Lower lobe of right lung (tissue), 2 donors: Measurements from ENCODE around the gene FNIP2. TPM values are rescaled to one million over a fixed set of nuclear protein-coding genes. Genes with fewer than 3 reads are reported as not detected.
"Not testable (repeated sequence)": the region's sequence is repeated elsewhere in the genome, so short reads cannot be mapped to it uniquely, and the experiment has no call there.

ENCODE experiments used
- ATAC-seq, 2 donors: fragments of 200-7000 bp; cut with Tn5 transposase; one replicate each; pipeline ENCODE4 v1.9.1; 2020 to 2022; ENCODE audit warnings: mild to moderate bottlenecking in 2 of 2, moderate library complexity in 2 of 2
- DNase-seq: peaks from one replicate; pipeline ENCODE4 v3.0.0-alpha.2; 2020
- H3K27ac ChIP-seq: fragments of 200-600 bp; one replicate; pipeline ENCODE4 v1.8.0; 2022
- H3K27me3 ChIP-seq: fragments of 200-600 bp; one replicate; pipeline ENCODE4 v1.8.0; 2022; ENCODE audit warnings: low read depth
- H3K36me3 ChIP-seq: fragments of 200-600 bp; one replicate; pipeline ENCODE4 v1.8.0; 2022; ENCODE audit warnings: mild to moderate bottlenecking
- H3K4me1 ChIP-seq: fragments of 200-600 bp; one replicate; pipeline ENCODE4 v1.8.0; 2022
- H3K4me3 ChIP-seq: fragments of 200-600 bp; one replicate; pipeline ENCODE4 v1.8.0; 2022; ENCODE audit warnings: mild to moderate bottlenecking
- H3K9me3 ChIP-seq: fragments of 200-600 bp; one replicate; pipeline ENCODE4 v1.8.0; 2022
- intact Hi-C: fragments of 100-400 bp; cut with DNase I; formaldehyde crosslinking; loops from one replicate; pipeline ENCODE4 v1.11.0; 2022
- total RNA-seq: library from RNA; stranded (reverse); fragmentation: NEBNext Ultra II Directional; extraction: Animal tissue kit (Norgen Biotek cat#: 25700); gene quantifications from one replicate; pipeline ENCODE4 v1.2.1, GENCODE V29; 2021
- TF ChIP-seq, protein P1 (sequence below): fragments of 200-600 bp; IDR thresholded peaks from one replicate; pipeline ENCODE4 v1.8.0; 2022; ENCODE audit warnings: antibody characterized with exemption, mild to moderate bottlenecking
- donor health status: DM: no; HTN: yes; CAD: no; lungs with severe emphysema.

The FNIP2 gene
- total RNA-seq, 1 donor from 2014 or later: 90.7 TPM

DNA sequence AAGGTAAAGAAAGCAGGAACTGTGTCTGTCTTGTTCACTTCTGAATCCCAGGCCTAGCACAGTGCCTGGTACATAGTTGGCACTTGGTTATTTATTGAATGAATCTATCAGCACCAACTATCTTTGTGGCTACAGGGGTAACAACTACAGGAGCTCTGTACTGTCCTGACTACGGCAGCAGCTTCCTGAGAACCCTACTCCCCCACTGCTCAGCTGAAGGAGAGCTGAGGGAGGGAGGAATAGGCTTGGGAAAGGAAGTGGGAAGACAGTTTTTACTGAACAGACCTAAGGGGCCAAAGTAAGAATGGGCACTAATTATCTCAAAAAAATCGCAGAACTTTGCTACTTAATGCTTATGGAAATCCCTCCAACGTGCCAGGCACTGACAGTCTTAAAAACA is 178.0 kb downstream of the FNIP2 start:
- no peaks in the 10 kb centered on the region for H3K36me3 ChIP-seq
- H3K27me3 ChIP-seq: no peaks in the 10 kb centered on the region
- H3K27ac ChIP-seq: no peak overlapping the region
- no peak overlapping the region for H3K4me3 ChIP-seq
- intact Hi-C loops: no loop called here
- ATAC-seq: no peak
- TF ChIP-seq, protein P1, sequence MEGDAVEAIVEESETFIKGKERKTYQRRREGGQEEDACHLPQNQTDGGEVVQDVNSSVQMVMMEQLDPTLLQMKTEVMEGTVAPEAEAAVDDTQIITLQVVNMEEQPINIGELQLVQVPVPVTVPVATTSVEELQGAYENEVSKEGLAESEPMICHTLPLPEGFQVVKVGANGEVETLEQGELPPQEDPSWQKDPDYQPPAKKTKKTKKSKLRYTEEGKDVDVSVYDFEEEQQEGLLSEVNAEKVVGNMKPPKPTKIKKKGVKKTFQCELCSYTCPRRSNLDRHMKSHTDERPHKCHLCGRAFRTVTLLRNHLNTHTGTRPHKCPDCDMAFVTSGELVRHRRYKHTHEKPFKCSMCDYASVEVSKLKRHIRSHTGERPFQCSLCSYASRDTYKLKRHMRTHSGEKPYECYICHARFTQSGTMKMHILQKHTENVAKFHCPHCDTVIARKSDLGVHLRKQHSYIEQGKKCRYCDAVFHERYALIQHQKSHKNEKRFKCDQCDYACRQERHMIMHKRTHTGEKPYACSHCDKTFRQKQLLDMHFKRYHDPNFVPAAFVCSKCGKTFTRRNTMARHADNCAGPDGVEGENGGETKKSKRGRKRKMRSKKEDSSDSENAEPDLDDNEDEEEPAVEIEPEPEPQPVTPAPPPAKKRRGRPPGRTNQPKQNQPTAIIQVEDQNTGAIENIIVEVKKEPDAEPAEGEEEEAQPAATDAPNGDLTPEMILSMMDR: no peak
- peaks cover 3% of the 10 kb centered on the region for H3K9me3 ChIP-seq
- no peaks in the 10 kb centered on the region for H3K4me1 ChIP-seq
- no peak for DNase-seq

DNA sequence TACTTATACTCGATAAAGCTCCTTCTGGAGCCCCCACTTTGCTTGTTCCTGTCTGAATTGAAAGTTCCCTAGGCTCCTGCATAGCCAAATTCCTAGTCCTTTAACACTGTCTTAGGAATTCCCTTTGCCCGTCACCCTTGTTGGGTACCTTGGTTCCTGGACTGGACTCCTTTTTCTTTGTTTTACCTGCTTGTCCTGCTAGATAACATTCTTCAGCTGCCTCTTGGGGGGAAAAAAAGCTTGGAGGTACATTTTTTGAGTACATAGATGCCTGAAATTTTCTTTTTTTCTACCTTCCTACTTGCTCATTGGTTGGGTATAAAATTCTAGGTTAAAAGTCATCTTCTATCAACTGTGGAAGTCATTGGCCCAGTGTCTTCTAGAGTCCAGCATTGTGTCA is 179.2 kb downstream of the FNIP2 start:
- Histone ChIP-seq H3K9me3 (peaks cover 15% of the 10 kb centered on the region), H3K4me1 (no peaks in the 10 kb centered on the region), H3K27ac (no peak overlapping the region), H3K27me3 (no peaks in the 10 kb centered on the region), H3K4me3 (no peak overlapping the region), H3K36me3 (no peaks in the 10 kb centered on the region)
- TF ChIP-seq, protein P1: no peak
- no peak for ATAC-seq
- no peak for DNase-seq
- intact Hi-C loops: no loop called here

DNA sequence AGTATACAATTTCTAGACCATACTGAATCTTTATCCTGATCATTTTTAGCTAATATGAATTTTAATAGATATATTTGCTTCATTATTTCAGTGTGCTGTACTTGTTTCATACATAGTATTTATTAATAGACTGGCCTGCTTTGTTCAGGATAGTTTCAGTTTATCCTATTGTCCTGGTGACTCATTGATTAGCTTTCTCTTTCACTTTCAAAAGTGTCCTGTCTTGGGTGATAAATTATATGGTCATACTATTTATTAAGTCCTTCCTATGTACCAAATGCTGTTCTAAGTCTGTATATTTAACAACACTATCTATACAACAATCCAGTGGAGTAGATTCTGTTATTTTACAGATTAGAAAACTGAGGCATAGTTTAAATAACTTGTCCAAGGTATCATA is 180.3 kb downstream of the FNIP2 start:
- H3K4me1 ChIP-seq: no peaks in the 10 kb centered on the region
- no peak overlapping the region for H3K27ac ChIP-seq
- peak; percentile 25 to 62 for ATAC-seq
- H3K9me3 ChIP-seq: peaks cover 17% of the 10 kb centered on the region
- H3K4me3 ChIP-seq: no peak overlapping the region
- H3K36me3 ChIP-seq: no peaks in the 10 kb centered on the region
- intact Hi-C loops: no loop called here
- no peaks in the 10 kb centered on the region for H3K27me3 ChIP-seq
- no peak for DNase-seq
- TF ChIP-seq, protein P1: no peak

DNA sequence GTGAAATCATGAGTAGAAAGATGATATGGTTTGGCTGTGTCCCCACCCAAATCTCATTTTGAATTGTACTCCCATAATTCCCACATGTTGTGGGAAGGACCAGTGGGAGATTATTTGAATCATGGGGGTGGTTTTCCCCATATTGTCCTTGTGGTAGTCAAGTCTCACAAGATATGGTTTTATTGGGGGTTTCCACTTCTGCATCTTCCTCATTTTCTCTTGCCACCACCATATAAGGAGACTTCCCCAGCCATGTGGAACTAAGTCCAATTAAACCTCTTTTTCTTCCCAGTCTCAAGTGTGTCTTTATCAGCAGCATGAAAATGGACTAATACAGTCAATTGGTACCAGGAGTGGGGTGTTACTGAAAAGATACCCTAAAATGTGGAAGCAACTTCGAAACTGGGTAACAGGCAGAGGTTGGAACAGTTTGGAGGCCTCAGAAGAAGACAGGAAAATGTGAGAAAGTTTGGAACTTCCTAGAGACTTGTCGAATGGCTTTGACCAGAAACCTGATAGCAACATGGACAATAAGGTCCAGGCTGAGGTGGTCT is 183.5 kb downstream of the FNIP2 start:
- DNase-seq, H3K27ac ChIP-seq, intact Hi-C loops, ATAC-seq, H3K36me3 ChIP-seq, H3K4me1 ChIP-seq, H3K27me3 ChIP-seq, H3K4me3 ChIP-seq: not testable (repeated sequence)
- peaks cover 17% of the 10 kb centered on the region for H3K9me3 ChIP-seq

DNA sequence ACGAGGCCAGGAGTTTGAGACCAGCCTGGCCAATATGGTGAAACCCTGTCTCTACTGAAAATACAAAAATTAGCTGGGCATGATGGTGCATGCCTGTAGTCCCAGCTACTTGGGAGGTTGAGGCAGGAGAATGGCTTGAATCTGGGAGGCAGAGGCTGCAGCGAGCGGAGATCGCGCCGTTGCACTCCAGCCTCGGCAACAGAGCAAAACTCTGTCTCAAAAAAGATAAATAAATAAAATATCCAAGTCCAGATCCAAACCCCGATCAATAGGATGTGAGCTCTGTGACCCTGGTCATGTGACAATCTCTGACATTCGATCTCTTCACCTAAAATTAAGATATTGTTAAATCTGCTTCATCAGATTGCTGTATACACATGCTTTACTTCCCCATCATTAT is 187.5 kb downstream of the FNIP2 start:
- H3K27me3 ChIP-seq, H3K4me1 ChIP-seq, H3K27ac ChIP-seq, H3K4me3 ChIP-seq, ATAC-seq, H3K36me3 ChIP-seq, DNase-seq, intact Hi-C loops: not testable (repeated sequence)
- peaks cover 17% of the 10 kb centered on the region for H3K9me3 ChIP-seq

DNA sequence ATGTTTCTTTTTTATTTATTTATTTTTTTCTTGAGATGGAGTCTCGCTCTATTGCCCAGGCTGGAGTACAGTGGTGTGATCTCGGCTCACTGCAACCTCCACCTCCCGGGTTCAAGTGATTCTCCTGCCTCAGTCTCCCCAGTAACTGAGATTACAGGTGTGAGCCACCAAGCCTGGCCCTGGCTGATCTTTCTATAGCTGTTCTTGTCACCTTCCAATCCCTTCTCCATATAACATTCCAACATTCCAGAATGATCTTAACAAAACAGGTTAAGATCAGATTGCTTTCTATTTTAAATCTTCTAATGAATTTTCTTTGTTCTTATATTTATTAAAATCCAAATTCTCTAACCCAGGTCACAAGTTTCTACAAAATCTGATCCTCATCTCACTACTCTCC is 188.1 kb downstream of the FNIP2 start:
- ATAC-seq, H3K27me3 ChIP-seq, H3K27ac ChIP-seq, H3K36me3 ChIP-seq, H3K4me3 ChIP-seq, intact Hi-C loops, DNase-seq, H3K4me1 ChIP-seq: not testable (repeated sequence)
- peaks cover 13% of the 10 kb centered on the region for H3K9me3 ChIP-seq

Other genes starting within 250 kb of the FNIP2 start
- 6.9 TPM for gene RXFP1, start 247.1 kb upstream of the FNIP2 start, total RNA-seq
- 4.0 TPM for gene C4orf46, start 97.1 kb upstream of the FNIP2 start, total RNA-seq
- gene ETFDH, start 96.7 kb upstream of the FNIP2 start, total RNA-seq: 27.7 TPM
- 23.2 TPM for gene PPID, start 45.6 kb upstream of the FNIP2 start, total RNA-seq